Fibroblast of the aortic adventitia (primary cell): ENCODE results near the gene MMEL1. TPM values are rescaled to one million over a fixed set of nuclear protein-coding genes. Genes with fewer than 3 reads are reported as not detected.
"Not testable (repeated sequence)": the region's sequence is repeated elsewhere in the genome, so short reads cannot be mapped to it uniquely, and the experiment has no call there.

Source experiments
- DNase-seq: peaks from one replicate; pipeline ENCODE4 v3.0.0-alpha.2; 2010; ENCODE audit warnings: low read depth
- H3K4me3 ChIP-seq: 2 replicates; pipeline ENCODE4 v1.5.1; 2011; ENCODE audit warnings: low read depth, mild to moderate bottlenecking, control low read depth, low read length, moderate library complexity
- CTCF ChIP-seq: IDR thresholded peaks from 2 replicates; pipeline ENCODE4 v1.5.1; 2011; ENCODE audit warnings: mild to moderate bottlenecking, low read length, control low read depth, inconsistent platforms; ENCODE audit not compliant: insufficient read depth
- total RNA-seq: library from RNA; depleted of rRNA; stranded (reverse); fragments of >200 nt; gene quantifications from 2 replicates; pipeline ENCODE4 v1.2.3, GENCODE V29; 2012; ENCODE audit warnings: low replicate concordance

MMEL1 gene
- total RNA-seq, 1 donor, result not detected

DNA sequence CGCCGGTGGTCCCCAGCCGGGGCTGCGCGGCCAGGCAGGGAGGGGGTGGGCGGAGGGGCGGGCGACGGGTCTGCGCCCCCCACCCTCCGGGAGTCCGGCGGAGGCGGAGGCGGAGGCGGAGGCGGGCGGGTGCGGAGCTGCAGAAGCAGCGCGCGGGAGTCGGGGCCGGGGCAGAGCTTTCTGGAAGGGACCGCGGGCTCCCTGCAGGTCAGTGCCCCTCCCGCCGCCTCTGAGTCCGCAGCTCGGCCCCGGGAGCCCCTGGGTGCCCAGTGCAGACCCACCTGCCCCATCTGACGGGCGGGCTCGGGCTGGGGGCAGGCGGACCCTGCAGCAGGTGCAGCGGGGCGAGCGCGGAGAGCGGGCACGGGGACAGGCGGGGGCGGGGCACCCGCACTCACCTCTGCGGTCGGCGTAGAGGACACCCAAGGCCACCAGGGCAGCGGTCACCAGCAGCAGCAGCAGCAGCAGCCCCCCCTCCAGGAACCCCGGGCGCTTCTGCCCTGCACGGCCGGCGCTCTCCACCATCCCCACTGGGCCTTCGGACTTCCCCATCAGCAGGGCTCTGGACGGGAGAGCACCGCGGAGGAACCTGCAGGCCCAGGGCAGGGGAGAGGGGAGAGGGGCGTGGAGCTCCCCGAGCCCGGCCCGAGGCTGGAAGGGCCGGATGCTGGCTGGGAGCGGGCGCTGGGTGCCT is 3.7 kb downstream of the MMEL1 start:
- no peak for TF ChIP-seq CTCF
- DNase-seq, result no peak
- H3K4me3 ChIP-seq, result no peak overlapping the region

DNA sequence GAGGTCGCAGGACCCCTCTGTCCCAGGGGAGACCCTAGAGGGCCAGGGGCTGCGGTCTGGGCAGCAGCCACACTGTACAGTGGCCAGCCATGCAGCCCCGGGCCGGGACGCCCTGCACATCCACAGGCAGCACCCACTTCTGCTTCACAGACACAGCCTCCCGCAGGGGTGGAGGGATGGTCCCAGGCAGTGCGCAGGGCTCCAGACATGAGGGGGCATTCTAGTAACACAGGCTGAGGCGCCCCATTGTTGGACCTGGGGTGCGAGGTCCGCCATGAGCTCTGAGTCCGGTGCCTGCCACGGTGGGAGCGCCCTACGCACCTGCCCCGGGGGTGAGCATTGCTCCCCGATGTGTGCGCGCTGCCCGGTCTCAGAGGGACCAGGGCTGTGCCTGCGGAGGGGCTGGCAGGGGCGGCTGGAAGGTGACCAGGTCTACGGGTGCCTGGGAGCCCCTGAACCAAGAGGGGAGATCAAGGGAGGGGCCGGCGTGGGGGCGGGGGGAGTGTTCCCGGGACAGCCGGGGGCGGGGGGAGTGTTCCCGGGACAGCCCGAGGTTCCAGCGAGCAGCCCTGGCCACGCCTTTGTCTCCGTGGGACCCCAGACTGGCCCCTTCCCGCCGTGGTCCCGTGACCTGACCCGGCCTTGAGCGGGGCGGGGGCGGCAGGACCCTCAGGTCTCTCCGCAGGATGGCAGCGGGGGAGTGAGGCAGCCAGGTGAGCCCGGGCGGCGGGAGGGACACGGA is 4.5 kb downstream of the MMEL1 start:
- no peak overlapping the region for H3K4me3 ChIP-seq
- DNase-seq, result no peak
- TF ChIP-seq CTCF, result no peak

DNA sequence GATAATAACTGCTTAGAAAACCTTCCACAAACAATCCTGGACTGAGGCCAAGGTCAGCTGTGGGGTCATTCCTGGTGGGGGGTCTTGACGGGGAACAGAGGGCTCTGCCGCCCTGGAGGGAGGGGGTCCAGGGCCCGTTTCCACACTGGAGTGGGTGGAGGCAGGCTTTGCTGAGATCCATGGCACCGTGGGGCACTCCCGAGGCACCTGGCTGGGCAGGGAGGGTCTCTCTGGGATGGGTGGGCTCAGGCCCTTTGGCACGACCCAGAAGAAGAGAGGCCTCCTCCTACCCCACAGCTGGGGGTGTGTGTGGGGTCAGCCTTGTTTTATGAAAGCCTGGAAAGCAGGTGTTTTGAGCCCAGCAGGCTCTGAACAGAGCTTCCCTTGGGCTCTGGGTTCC is 5.1 kb downstream of the MMEL1 start:
- no peak for TF ChIP-seq CTCF
- DNase-seq, result no peak
- no peak overlapping the region for H3K4me3 ChIP-seq

DNA sequence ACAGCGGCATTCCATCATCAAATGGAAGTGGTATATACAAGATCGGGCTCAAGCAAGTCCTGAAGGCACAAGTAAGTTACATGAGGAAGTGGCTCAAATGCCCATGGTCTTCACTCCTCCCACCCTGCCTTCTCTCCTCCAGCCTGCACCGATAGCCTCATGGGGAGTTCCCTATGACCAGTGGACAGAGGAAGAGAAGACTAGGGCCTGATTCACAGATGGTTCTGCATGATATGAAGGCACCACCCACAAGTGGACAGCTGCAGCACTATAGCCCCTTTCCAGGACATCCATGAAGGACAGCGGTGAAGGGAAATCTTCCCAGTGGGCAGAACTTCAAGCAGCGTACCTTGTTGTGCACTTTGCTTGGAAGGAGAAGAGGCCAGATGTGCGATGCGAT is 7.1 kb downstream of the MMEL1 start:
- H3K4me3 ChIP-seq, DNase-seq: not testable (repeated sequence)

GRCh38 chr1:2625311-2625710 is 7.5 kb downstream of the MMEL1 start:
- DNase-seq, result no peak
- H3K4me3 ChIP-seq, result no peak overlapping the region
- TF ChIP-seq CTCF, result no peak

DNA sequence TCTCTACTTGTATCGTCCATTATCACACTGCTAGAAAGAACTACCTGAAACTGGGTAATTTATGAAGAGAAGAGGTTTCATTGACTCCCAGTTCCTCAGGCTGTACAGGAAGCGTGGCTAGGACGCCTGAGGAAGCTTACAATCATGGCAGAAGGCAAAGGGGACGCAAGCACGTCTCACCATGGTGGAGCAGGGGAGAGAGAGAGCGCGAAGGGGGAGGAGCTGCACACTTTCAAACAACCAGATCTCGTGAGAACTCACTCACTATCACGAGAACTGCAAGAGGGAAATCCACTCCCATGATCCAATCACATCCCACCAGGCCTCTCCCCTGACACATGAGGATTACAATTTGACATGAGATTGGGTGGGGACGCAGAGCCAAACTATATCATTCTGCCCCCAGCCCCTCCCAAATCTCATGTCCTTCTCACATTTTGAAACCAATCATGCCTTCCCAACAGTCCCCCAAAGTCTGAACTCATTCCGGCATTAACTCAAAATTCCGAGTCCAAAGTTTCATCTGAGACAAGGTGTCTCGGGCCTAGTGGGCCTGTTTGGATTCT is 8.0 kb downstream of the MMEL1 start:
- no peak for TF ChIP-seq CTCF
- DNase-seq, result no peak

DNA sequence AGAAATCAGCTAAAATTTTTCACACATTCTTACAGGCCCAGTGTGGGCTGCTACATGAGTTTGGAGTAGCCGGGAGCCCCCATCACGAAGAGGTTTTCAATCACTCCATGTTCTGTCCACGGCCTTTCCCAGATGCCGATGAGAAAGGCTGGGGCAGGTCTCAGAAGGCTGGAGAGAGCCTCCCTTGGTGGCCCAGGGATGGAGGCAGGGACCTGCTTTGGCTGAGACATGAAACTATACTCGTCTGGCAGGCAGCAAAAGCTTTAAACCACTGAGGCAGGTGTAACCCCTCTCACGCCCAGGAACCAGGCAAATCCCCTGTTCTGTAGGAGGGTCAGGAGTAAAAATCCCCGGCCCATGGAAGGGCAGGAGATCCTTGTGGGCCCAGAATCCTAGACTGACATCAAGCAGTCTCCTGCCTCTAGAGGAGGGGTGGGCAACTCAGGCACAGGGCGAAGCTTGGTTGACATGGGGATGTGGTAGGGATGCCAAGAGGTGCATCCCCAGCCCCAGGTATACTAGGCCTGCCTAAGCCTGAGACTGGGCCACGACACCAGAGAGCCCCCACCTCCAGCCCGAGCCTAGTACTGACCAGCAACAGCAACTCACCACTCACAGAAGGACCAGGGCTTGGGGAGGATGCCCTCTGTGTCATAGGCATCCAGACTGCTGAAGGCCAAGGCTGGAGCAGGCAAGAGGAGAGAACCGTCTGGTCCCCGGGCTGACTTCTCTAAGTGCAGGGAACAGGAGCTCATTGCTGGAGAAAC is 9.1 kb downstream of the MMEL1 start:
- no peak for TF ChIP-seq CTCF
- no peak overlapping the region for H3K4me3 ChIP-seq
- DNase-seq, result no peak

More for the DNA sequence above, 8.0 kb downstream of the MMEL1 start:
- no peak overlapping the region for H3K4me3 ChIP-seq
